ENCODE data around the gene KCNQ1.

Gene KCNQ1

DNA sequence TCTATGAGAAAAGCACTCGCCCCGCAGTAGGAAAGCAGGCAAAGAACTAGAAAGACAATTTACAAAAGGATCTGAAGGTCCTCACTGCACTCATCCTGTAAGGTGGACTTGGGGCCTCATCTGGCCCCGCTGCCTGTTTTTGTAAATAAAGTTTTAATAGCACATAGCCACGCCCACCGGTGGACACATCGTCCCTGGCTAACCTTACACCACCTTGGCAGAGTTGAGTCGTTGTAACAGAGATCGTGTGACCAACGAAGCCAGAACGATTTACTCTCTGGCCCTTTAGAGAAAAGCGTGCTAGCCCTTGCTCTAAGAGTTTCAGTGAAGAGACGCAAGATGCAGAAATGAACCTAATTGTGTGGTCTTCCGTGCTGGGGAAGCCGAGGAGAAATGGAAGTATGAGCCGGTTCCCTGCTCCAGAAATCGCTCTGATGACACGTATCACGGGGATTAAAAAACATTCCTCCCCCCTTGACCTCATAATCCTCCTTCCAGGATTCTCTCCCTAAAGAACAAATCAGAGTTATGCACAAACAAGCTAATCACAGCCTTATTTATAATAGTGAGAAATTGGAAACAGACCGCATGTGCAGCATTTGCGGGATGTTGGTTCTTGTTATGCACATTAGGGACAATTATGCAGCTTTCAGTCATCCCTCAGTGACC, 360.7 kb downstream of the KCNQ1 start:
- DNase-seq: no peak

- no peak for DNase-seq
Observed at GRCh38 chr11:2806351-2807024, 361.7 kb downstream of the KCNQ1 start.

DNA sequence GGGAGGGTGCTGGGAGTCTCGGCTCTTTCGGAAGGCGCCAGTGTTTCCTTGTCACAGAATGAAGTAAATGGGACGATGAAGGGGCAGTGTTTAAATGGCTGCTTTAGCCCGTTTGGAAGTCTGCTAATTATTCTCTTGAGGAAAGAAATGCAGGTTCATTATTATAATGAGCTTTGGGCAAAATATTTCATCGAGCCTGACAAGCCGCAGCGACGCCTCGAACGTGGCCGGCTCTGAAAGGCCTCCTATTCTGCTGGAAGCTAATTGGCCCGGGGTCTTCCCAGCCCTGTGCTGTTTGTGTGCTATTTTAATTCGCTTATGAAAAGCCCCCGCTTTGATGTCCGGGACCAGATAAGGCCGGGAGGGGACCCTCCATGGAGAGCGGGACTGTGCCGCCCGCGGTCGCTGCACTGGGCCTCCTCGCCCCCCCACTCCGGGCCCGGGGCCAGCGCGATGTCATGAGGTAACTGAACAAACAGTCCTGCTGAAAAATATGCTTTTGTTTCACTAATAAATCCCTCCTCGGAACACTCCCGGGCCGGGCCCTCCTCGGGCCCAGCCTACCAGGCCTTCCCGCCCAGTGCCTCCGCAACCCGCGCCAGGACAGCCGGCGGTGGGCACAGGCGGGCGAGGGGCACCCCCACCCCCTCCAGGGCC, 362.3 kb downstream of the KCNQ1 start:
- DNase-seq: no peak

GRCh38 chr11:2807801-2808241, 363.0 kb downstream of the KCNQ1 start:
- no peak for DNase-seq

DNA sequence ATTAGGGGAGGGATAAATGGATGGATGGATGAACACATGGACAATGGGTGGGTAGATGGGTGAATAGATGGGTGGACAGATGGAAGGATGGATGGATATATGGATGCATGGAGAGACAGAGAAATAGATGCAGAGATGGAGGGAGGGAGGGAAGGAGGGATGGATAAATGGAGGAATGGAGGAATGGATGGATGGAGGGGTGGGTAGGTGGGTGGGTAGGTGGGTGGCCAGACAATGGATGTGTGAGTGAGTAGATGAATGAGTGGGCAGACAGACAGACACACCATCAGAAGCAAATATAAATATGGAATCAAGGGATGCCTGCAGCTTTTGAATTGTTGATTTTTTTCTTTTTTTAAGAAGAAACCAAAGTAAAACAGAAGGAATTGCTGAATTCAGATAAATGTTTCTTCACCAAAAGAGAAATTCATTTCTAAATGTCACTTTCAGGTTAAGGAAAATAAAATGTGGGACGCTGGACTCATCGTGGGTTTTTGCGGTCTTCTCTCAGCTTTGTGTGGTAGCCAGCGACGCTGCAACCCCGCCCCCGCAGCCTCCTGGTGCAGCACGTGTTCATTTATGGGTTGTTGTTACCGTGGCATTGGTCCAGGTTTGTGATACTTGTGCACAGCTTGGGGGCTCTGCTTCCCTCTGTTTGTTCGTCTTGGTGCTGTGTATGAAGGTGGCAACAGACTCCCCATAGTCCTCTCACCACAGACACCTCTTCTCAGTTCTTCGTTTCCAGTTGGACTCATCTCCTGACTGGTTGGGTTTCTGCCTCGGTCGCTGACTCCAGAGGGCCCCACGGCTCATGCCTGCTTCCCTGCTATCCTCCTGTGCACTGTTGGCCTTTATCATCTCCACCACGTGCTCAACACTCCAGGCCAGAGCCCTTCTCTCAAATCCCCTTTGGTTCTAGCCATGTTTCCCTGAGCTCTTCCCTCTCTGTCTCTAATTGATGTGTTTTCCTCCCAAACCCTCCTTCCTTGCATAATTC, 364.3 kb downstream of the KCNQ1 start:
- no peak for DNase-seq

DNA sequence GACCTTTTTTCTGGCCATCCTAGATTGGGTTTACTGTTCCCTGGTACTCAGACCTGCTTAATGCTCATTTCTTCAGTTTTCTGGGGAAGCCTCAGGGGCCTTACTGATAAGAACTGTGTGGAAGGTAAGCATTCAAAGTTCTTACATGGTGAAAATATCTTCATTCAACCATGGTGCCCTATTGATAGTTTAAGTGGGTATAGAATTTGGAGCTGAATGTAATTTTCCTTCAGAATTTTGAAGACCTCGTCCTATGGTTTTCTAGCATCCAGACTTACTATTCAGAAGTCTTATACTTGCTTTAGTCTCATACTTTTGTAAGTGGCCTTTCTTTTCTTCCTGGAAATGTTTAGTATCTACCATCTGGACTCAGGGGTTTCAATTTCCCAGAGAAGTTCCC, 365.0 kb downstream of the KCNQ1 start:
- no peak for DNase-seq

DNA sequence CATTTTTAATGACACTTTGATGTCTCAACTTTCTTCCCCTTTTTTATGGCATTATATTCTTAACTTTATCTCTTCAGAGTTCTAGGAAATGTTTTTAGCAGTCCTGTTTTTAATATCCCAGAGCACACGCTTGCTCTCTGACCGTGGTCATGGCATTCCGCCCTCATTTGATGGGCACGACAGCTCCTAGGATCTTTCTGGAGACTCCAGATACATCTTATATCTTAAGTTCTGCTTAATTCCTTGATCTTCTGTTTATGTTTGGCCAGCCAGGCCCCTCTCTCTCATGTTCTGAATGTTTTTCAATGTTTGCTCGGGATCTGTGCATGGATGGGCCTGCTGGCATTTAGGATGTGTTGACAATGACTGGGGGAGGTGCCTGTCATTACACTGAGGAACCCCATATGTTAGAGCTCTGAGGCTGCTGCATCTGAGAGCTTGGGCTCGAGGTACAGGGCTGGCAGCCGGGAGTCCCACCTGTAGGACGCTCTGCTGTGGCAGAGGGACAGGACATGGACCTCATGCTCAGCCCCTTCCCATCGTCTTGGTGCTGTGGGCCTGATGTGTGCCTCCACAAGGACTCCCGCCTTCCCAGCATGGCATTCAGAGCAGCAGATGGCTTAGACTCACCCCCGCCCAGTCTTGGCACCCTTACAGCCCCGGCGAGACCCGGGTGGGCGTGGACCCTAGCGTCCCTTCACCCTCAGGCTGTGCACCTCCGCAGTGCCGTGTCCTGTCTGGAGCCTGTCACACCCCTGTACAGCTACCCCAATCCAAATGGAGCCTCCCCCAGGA, 365.8 kb downstream of the KCNQ1 start:
- no peak for DNase-seq

DNA sequence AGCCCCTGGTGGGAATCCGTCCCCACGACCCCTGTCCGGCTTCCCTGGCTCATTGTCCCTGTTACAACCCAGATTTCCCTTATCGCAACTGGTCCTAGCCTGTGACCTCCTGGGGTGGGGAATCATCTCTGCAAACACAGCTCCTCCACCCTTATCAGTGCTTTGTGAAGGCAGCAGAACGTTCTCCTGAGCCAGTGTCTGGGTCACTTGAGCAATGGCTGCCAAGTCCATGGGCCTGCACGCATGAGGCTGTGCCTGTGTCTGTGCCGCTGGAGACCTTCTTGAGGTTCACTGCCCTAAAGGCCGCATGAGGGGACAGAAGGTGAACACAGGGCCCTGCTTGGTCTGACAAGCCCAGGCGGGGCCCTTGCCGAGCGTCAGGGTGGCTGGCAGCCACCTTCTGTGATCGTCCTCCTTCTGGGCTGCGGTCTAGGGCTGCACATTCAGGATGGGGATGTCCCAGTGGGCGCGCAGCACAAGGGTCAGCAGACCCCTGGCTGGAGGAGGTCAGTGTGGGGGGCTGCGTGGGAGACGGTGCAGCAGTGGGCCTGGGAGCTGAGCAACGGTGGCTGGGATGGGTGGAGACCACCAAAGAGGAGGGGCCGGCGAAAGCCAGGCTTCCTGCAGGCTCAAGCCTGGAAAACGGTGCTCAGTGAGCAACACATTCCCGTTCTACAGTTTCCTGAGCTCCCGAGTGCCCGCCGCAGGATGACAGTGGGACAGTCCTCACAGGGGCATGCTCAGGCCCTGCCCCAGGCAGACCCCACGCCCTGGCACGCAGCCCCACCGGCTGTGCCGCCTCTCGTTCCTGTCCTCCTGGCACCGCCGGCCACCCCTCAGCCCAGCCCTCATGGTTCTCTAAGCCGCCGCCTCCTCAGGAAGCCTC, 366.6 kb downstream of the KCNQ1 start:
- no peak for DNase-seq

DNA sequence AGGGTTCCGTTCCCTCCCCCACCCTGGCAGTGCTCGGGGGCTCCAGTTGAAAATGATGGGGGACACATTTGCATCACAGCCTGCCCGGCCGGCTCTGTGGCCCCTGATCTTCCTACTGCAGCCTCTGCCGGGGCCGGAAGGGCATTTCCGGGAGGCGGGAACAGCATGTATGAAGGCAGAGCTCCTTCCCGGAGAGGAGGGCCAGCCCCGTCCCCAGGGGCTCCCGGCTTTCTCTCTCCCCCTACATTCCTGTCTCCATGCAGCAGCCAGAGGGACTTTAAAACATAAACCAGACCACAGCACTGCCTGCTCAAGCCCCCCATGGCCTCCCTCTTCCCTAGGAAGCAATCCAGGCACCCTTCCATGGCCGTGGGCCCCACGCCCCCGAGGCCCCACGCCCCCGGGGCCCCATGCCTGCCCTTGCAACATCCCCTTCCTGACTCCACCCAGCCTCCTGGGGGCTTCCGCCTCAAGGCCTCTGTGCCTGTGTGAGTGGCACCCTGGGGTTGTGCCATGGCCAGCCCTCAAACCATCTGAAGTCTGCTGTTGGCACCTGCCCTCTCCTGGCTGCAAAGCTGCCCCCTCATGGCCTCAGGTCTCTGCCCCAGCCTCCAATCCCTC, 367.7 kb downstream of the KCNQ1 start:
- DNase-seq: no peak

GRCh38 chr11:2813141-2813908, 368.5 kb downstream of the KCNQ1 start:
- DNase-seq: no peak

GRCh38 chr11:2813968-2814367, 369.2 kb downstream of the KCNQ1 start:
- DNase-seq: no peak

- no peak for DNase-seq
Observed at GRCh38 chr11:2814751-2815150, 369.9 kb downstream of the KCNQ1 start.

DNA sequence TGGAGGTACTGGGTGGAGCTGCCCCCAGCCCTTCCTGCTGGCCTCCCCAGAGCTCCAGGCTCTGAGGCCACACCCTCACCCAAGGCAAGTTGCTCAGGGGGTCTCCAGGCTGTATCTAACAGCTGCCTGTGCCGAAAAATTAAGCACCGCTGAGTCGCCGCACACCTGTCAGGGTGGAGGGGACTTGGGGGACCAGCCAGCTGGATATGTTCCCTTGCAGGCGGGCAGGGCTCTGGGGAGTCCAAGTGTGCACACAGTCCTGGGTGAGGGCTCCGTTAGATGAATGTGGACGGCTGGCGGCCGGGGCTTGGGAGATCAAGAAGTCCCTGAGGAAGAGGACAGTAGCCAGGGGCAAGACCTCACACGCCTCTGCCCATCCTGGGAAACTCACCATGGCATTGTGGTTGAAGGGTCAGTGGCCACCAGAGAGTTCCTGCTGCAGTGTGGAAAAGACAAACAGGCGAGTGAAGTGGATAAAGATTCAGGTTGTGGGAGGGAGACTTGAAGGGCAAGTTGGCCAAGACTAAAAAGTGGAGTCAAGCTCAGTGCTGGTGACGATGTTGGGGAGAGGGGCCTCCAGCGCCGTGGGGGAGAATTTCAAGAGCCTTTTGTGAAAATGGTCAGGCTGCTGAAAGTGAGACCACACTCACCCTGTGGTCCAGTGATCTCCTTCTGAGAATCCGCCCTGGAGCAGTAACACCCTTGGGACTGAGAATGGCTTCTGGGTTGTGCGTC, 371.1 kb downstream of the KCNQ1 start:
- no peak for DNase-seq

- no peak for DNase-seq
Observed at GRCh38 chr11:2816523-2816922, 371.7 kb downstream of the KCNQ1 start.

- DNase-seq: no peak
Observed at GRCh38 chr11:2816941-2817421, 372.2 kb downstream of the KCNQ1 start.

- DNase-seq: no peak
Observed at GRCh38 chr11:2817431-2817830, 372.6 kb downstream of the KCNQ1 start.

- no peak for DNase-seq
Observed at GRCh38 chr11:2818021-2818420, 373.2 kb downstream of the KCNQ1 start.

DNA sequence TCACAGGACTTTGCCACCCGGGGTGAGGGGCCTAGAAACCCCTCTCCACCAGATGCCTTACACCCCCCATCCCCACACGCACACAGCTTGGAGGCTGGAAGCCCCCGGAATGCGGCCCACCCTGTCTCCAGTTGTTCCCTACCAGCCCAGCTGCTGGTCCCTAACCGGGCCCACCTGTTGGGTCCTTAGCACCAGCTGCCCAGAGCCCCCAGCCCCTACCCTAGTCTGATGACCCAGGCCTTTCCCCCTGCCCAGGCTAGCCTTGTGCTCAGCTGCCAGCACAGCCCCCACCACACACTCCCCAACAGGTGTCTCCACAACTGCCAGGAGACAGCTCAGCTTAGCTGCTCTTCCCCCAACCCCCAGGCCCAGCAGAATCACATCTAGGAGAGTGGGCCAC, 373.7 kb downstream of the KCNQ1 start:
- no peak for DNase-seq

- no peak for DNase-seq
Observed at GRCh38 chr11:2819316-2819715, 374.5 kb downstream of the KCNQ1 start.

All from GOT3 (cell line).